Natural killer cell treated with Interleukin-12 subunit alpha and Interleukin-12 subunit beta and Interleukin-15 and Interleukin-18, amount 100 ng/mL, for 72 hours (primary cell): ENCODE data around the gene ZNF507. TPM values are rescaled to one million over a fixed set of nuclear protein-coding genes. Genes with fewer than 3 reads are reported as not detected.
"Not testable (repeated sequence)": the region's sequence is repeated elsewhere in the genome, so short reads cannot be mapped to it uniquely, and the experiment has no call there.

Experiments used
- ATAC-seq, 2 donors: fragments of 150-1000 bp; cut with Tn5 transposase in 1 of 2; sonication (Bioruptor Pico), chemical (Tn5 transposase) in 1 of 2; 2 replicates each; pipeline ENCODE4 v1.10.0; 2021
- DNase-seq: peaks from one replicate; pipeline ENCODE4 v3.0.0; 2022; ENCODE audit warnings: low spot score
- H3K27ac Mint-ChIP-seq, 2 donors: 1 replicate in 1 of 2; 2 replicates in 1 of 2; pipeline ENCODE4 v1.8.0; 2022; ENCODE audit warnings: mixed read lengths in 2 of 2, mild to moderate bottlenecking in 1 of 2, moderate library complexity in 1 of 2
- H3K27me3 Mint-ChIP-seq, 2 donors: 1 replicate in 1 of 2; 2 replicates in 1 of 2; pipeline ENCODE4 v1.8.0; 2022; ENCODE audit warnings: mixed read lengths in 2 of 2
- H3K36me3 Mint-ChIP-seq: one replicate; pipeline ENCODE4 v1.8.0; 2022; ENCODE audit warnings: mixed read lengths
- H3K4me1 Mint-ChIP-seq, 2 donors: 1 replicate in 1 of 2; 2 replicates in 1 of 2; pipeline ENCODE4 v1.8.0; 2022; ENCODE audit warnings: low read depth in 2 of 2, mixed read lengths in 2 of 2, mild to moderate bottlenecking in 1 of 2
- H3K4me3 Mint-ChIP-seq: one replicate; pipeline ENCODE4 v1.8.0; 2022; ENCODE audit warnings: mixed read lengths
- H3K9me3 Mint-ChIP-seq: 2 replicates; pipeline ENCODE4 v1.8.0; 2022; ENCODE audit warnings: mixed read lengths
- total RNA-seq, 2 donors: library from RNA; stranded (reverse); gene quantifications; one replicate each; pipeline ENCODE4 v1.2.3, GENCODE V29; 2022

ZNF507 gene
- total RNA-seq, 2 donors from 2014 or later = 21.2 to 37.1 TPM

DNA sequence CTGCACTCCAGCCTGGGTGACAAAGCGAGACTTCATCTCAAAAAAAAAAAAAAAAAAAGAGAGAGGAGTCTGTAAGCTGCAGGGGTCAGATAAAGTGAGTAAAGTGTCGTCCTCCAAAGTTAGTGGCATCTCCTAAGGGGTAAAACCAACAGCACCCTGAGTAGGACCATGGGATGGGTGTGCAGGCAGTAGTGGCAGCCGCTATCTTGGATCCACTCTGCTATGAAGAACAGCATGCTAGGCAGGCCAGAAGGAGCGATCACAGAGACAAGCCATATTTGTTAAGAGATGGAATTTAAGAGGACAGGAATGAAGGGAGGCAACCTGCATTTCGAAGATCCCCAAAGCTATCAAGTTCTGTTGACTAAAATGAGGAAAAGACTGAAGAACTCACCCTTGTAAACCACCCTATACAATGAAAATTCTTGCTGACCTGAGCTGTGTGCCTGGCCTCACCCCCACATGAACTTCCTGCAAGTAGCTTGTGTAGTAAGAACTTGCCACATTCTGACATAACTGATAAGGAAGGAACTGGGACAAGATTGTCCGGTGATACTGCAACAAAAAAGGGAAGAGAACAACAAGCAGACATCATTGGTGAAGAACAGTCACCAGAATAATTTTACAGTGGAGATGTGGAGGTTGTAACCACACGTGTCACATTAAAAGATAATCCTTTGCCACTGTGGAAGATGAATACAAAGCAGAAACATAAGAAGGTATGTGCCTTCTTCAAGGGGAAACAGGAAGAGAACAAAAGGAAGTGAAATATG lies 76.4 kb downstream of the ZNF507 start:
- no peaks in the 10 kb centered on the region for H3K27me3 Mint-ChIP-seq
- ATAC-seq (no peak), DNase-seq (no peak)
- peak overlapping the region; percentile 2 to 9 for H3K27ac Mint-ChIP-seq
- no peaks in the 10 kb centered on the region for H3K9me3 Mint-ChIP-seq
- peaks cover 10 to 12% of the 10 kb centered on the region in 2 donors for H3K4me1 Mint-ChIP-seq
- peaks cover 5% of the 10 kb centered on the region for H3K36me3 Mint-ChIP-seq
- peak overlapping the region; percentile 7 for H3K4me3 Mint-ChIP-seq

DNA sequence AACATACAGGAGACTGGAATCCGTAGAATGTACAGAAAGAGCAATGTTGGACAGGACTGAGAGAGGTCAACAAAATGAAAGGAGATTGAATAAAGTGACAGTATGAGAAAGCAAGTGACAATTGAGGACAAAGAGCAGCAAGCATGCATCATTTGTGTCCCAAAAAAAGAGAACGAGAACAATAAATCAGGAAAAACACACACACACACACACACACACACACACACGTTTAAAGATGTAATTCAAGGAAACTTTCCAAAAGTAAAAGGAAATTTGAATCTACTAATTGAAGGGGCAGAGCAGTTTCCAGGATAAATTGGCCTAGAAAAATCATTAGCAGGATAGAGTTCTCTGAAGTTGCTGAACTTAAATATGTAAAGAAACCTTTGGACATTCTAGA lies 77.0 kb downstream of the ZNF507 start:
- no peak for DNase-seq
- Mint-ChIP-seq H3K9me3 (no peaks in the 10 kb centered on the region), H3K27ac (peak overlapping the region in 1 of 2 donors; percentile 2), H3K4me3 (peak overlapping the region; percentile 2), H3K4me1 (peaks cover 10 to 12% of the 10 kb centered on the region in 2 donors), H3K36me3 (peaks cover 5% of the 10 kb centered on the region), H3K27me3 (no peaks in the 10 kb centered on the region)
- ATAC-seq = no peak

DNA sequence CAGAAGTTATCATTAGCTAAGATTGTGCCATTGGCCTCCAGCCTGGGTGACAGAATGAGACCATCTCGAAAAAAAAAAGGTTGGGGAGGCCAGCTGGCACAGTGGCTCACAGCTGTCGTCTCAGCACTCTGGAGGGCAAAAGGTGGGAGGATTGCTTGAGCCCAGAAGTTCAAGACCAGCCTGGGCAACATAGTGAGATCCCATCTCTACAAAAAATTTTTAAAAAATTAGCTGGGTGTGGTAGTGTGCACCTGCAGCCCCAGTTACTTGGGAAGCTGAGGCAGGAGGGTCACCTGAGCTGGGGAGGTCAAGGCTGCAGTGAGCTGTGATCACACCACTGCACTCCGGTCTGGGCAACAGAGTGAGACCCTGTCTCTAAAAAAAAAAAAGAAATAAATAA lies 78.5 kb downstream of the ZNF507 start:
- ATAC-seq, H3K27me3 Mint-ChIP-seq, H3K4me3 Mint-ChIP-seq, DNase-seq, H3K9me3 Mint-ChIP-seq, H3K36me3 Mint-ChIP-seq, H3K27ac Mint-ChIP-seq: not testable (repeated sequence)
- peaks cover 10 to 12% of the 10 kb centered on the region in 2 donors for H3K4me1 Mint-ChIP-seq

DNA sequence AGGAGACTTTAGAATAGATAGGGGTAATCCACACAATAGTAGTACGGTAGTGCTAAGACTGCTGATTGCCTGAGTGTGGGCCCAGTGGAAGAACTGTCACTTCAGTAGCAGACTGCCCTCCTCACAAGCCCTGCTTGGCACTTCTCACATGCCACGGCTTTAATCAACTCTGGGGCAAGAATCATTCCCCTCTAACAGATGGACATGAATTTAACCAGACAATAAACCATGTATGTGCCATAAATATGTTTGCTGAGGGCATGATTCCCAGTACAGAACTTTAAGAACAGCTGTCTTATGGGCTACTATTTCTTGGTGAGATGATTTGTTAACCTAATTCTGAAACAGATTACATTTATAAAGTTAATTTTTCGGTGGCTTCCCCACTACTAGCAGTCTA lies 82.1 kb downstream of the ZNF507 start:
- H3K36me3 Mint-ChIP-seq = no peaks in the 10 kb centered on the region
- peaks cover 2 to 3% of the 10 kb centered on the region in 2 donors for H3K4me1 Mint-ChIP-seq
- DNase-seq (no peak), ATAC-seq (no peak)
- H3K27ac Mint-ChIP-seq = no peak overlapping the region
- H3K27me3 Mint-ChIP-seq = no peaks in the 10 kb centered on the region
- no peaks in the 10 kb centered on the region for H3K9me3 Mint-ChIP-seq
- H3K4me3 Mint-ChIP-seq = no peak overlapping the region

DNA sequence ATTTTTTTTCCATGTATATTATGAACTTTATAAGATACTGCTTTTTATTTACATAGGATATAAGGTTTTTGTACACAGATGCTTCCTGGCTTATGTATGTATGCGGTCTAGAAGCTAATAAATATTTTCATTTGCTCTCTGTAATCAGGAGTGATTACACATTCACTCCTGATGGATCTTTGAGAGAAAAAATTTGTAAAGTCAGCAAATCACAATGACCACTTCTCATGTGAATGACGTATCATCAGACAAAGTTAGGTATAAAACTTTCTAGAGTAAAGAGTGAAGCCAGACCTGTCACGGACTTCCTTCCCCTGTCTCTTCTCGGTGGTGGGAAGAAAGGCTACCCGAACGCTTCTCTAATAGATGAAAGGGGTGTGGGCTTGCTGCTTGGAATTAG lies 91.3 kb downstream of the ZNF507 start:
- no peaks in the 10 kb centered on the region for H3K4me1 Mint-ChIP-seq
- no peaks in the 10 kb centered on the region for H3K9me3 Mint-ChIP-seq
- no peak overlapping the region for H3K27ac Mint-ChIP-seq
- no peak for ATAC-seq
- no peaks in the 10 kb centered on the region for H3K27me3 Mint-ChIP-seq
- DNase-seq = no peak
- no peak overlapping the region for H3K4me3 Mint-ChIP-seq
- no peaks in the 10 kb centered on the region for H3K36me3 Mint-ChIP-seq

DNA sequence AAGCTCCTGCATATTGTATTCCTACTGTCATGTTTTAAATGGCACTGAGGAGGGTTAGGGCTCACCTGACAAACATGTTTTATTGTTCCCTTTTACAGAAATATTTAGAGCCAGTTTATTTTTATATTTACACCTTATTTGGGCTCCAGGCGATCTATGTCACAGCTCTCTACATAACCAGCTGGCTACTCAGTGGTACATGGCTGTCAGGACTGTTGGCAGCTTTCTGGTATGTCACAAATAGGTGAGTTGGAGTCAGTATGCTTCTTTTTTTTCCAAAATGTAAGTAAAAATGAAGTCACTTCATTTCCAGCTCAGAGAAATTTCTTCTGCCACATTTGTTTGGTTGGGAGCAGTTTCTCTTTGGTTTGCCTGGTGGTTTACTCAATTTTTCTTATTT lies 91.7 kb downstream of the ZNF507 start:
- ATAC-seq (no peak), DNase-seq (no peak)
- Mint-ChIP-seq H3K4me3 (no peak overlapping the region), H3K27ac (no peak overlapping the region), H3K9me3 (no peaks in the 10 kb centered on the region), H3K27me3 (no peaks in the 10 kb centered on the region), H3K36me3 (no peaks in the 10 kb centered on the region), H3K4me1 (no peaks in the 10 kb centered on the region)

Other genes with a start within 250 kb of the ZNF507 start
- 10 to 100 TPM; 25.3 to 40.7 TPM for gene DPY19L3, start 60.2 kb downstream of the ZNF507 start, total RNA-seq
- gene PDCD5, start 235.6 kb downstream of the ZNF507 start, total RNA-seq = 10 to 100 TPM; 71.8 to 80.9 TPM